SW 1271 (cell line): Measurements from ENCODE around the gene GRIK2.
A peak's percentile ranks its signal among the peaks of the same experiment; 100 is the strongest.
"Not testable (repeated sequence)": the region's sequence is repeated elsewhere in the genome, so short reads cannot be mapped to it uniquely, and the experiment has no call there.

Source experiments
- DNase-seq, 2 experiments: peaks; one replicate each; lab custom pipeline; 2025; lab: John Stamatoyannopoulos, UW

GRIK2 gene

GRCh38 chr6:102022803-102023202, 629.3 kb downstream of the GRIK2 start:
- no peak for DNase-seq

GRCh38 chr6:102023977-102024657, 630.6 kb downstream of the GRIK2 start:
- no peak for DNase-seq

GRCh38 chr6:102026649-102027048, 633.1 kb downstream of the GRIK2 start:
- no peak for DNase-seq

GRCh38 chr6:102028176-102028575, 634.7 kb downstream of the GRIK2 start:
- DNase-seq: no peak

GRCh38 chr6:102038964-102039363, 645.5 kb downstream of the GRIK2 start:
- no peak for DNase-seq

- no peak for DNase-seq
Measured at GRCh38 chr6:102039441-102039840, 645.9 kb downstream of the GRIK2 start.

GRCh38 chr6:102051001-102051400, 657.5 kb downstream of the GRIK2 start:
- DNase-seq: no peak

GRCh38 chr6:102051720-102052119, 658.2 kb downstream of the GRIK2 start:
- no peak for DNase-seq

GRCh38 chr6:102064142-102064541, 670.6 kb downstream of the GRIK2 start:
- no peak for DNase-seq

GRCh38 chr6:102066301-102066700, 672.8 kb downstream of the GRIK2 start:
- no peak for DNase-seq

- DNase-seq: no peak
Measured at GRCh38 chr6:102068349-102068929, 674.9 kb downstream of the GRIK2 start.

GRCh38 chr6:102075539-102075938, 682.0 kb downstream of the GRIK2 start:
- DNase-seq: no peak

- no peak for DNase-seq
Measured at GRCh38 chr6:102085257-102085656, 691.7 kb downstream of the GRIK2 start.

GRCh38 chr6:102088160-102088559, 694.7 kb downstream of the GRIK2 start:
- not testable (repeated sequence) for DNase-seq

- DNase-seq: peak in 1 of 2 experiments; percentile 10
Measured at GRCh38 chr6:102114402-102114801, 720.9 kb downstream of the GRIK2 start.

- no peak for DNase-seq
Measured at GRCh38 chr6:102115911-102116310, 722.4 kb downstream of the GRIK2 start.

GRCh38 chr6:102118034-102118433, 724.5 kb downstream of the GRIK2 start:
- no peak for DNase-seq
